HepG2 (cell line): ENCODE results near the gene MPO. TPM values are rescaled to one million over a fixed set of nuclear protein-coding genes. Genes with fewer than 3 reads are reported as not detected.

ENCODE experiments used
- CREB3 ChIP-seq: sonication (generic); formaldehyde crosslinking; IDR thresholded peaks from 2 replicates; pipeline ENCODE4 v1.5.0; 2020; ENCODE audit warnings: missing genetic modification reagents
- GABPB1 ChIP-seq: IDR thresholded peaks from 2 replicates; pipeline ENCODE4 v1.6.1; 2016; ENCODE audit warnings: mild to moderate bottlenecking, missing genetic modification reagents, moderate library complexity, missing compliant biosample characterization
- HBP1 ChIP-seq: IDR thresholded peaks from 2 replicates; pipeline ENCODE4 v1.6.1; 2016; ENCODE audit warnings: low read depth, control low read depth
- HOXA9 ChIP-seq: sonication (generic); formaldehyde crosslinking; IDR thresholded peaks from 2 replicates; pipeline ENCODE4 v1.8.1; 2022; ENCODE audit warnings: missing genetic modification reagents, mild to moderate bottlenecking, moderate library complexity, borderline replicate concordance
- PHF20 ChIP-seq: sonication (generic); formaldehyde crosslinking; IDR thresholded peaks from 2 replicates; pipeline ENCODE4 v1.5.0; 2020; ENCODE audit warnings: mild to moderate bottlenecking, missing genetic modification reagents
- THAP11 ChIP-seq: IDR thresholded peaks from 2 replicates; pipeline ENCODE4 v1.6.1; 2016; ENCODE audit warnings: missing biosample characterization, missing genetic modification reagents
- TRAFD1 ChIP-seq: sonication (generic); formaldehyde crosslinking; IDR thresholded peaks from 2 replicates; pipeline ENCODE4 v1.5.1; 2020; ENCODE audit warnings: missing genetic modification reagents, mild to moderate bottlenecking, borderline replicate concordance
- ZBTB20 ChIP-seq: sonication (generic); formaldehyde crosslinking; IDR thresholded peaks from 2 replicates; pipeline ENCODE4 v1.8.1; 2023; ENCODE audit warnings: missing genetic modification reagents, low read depth, mild to moderate bottlenecking, borderline replicate concordance
- ZBTB26 ChIP-seq: IDR thresholded peaks from 2 replicates; pipeline ENCODE4 v1.6.1; 2016; ENCODE audit warnings: missing compliant biosample characterization, missing genetic modification reagents, borderline replicate concordance
- ZNF101 ChIP-seq: sonication (generic); formaldehyde crosslinking; IDR thresholded peaks from 2 replicates; pipeline ENCODE4 v1.4.0; 2020; ENCODE audit warnings: mild to moderate bottlenecking, low read depth, missing genetic modification reagents, borderline replicate concordance
- ZNF44 ChIP-seq: sonication (generic); formaldehyde crosslinking; IDR thresholded peaks from 2 replicates; pipeline ENCODE4 v1.5.1; 2020; ENCODE audit warnings: mild to moderate bottlenecking, missing genetic modification reagents
- ZNF547 ChIP-seq: sonication (generic); formaldehyde crosslinking; IDR thresholded peaks from 2 replicates; pipeline ENCODE4 v1.5.1; 2020; ENCODE audit warnings: mild to moderate bottlenecking, missing genetic modification reagents
- ZNF576 ChIP-seq: sonication (generic); formaldehyde crosslinking; IDR thresholded peaks from 2 replicates; pipeline ENCODE4 v1.4.0; 2020; ENCODE audit warnings: mild to moderate bottlenecking, missing genetic modification reagents
- ZNF609 ChIP-seq: sonication (generic); formaldehyde crosslinking; IDR thresholded peaks from 2 replicates; pipeline ENCODE4 v1.4.0; 2020; ENCODE audit warnings: mild to moderate bottlenecking, missing genetic modification reagents, borderline replicate concordance
- ZNF713 ChIP-seq: sonication (generic); formaldehyde crosslinking; IDR thresholded peaks from 2 replicates; pipeline ENCODE4 v1.4.0; 2020; ENCODE audit warnings: mild to moderate bottlenecking, missing genetic modification reagents
- ZNF766 ChIP-seq: sonication (generic); formaldehyde crosslinking; IDR thresholded peaks from 2 replicates; pipeline ENCODE4 v1.5.0; 2020; ENCODE audit warnings: missing genetic modification reagents, borderline replicate concordance
- ZNF841 ChIP-seq: sonication (generic); formaldehyde crosslinking; IDR thresholded peaks from 2 replicates; pipeline ENCODE4 v1.8.1; 2023; ENCODE audit warnings: missing genetic modification reagents, borderline replicate concordance
- polyA plus RNA-seq, 8 experiments: library from polyadenylated mRNA; depleted of rRNA in 3 of 8; stranded (reverse) in 7 of 8; unstranded in 1 of 8; fragments of >200 nt; fragmentation: Illumina TruSeq in 4 of 8; extraction: Trizol in 4 of 8; gene quantifications; 2 replicates each; pipeline versions ENCODE4 v1.2.1 to v1.2.3, GENCODE V29; 2011 to 2016; ENCODE audit warnings: low read depth in 4 of 8, missing spikeins in 1 of 8, mixed read lengths in 1 of 8; ENCODE audit not compliant: insufficient read depth in 1 of 8
- total RNA-seq, 5 experiments: library from RNA; depleted of rRNA; stranded (reverse); fragments of >200 nt; fragmentation: Illumina TruSeq; extraction: Trizol; gene quantifications; 2 replicates each; pipeline ENCODE4 v1.2.3, GENCODE V29; 2016; ENCODE audit warnings: low read depth in 1 of 5

The MPO gene
- total and polyA plus RNA-seq, 2 of the 13 experiments (the other 11 are each of a cell fraction or from before 2014, with no cell fraction given): not detected

GRCh38 chr17:58249270-58250133 lies 31.2 kb downstream of the MPO start (continued):
- TF ChIP-seq ZNF841 (peak; percentile 77; the same call in 1 of the 2 replicates), ZBTB26 (CRISPR knock-in tag) (peak; percentile 72; the same call in 1 of the 2 replicates), THAP11 (CRISPR knock-in tag) (peak; percentile 50; the same call in 1 of the 2 replicates), TRAFD1 (CRISPR knock-in tag) (no peak), ZBTB20 (CRISPR knock-in tag) (peak; percentile 74), HBP1 (CRISPR knock-in tag) (no peak), CREB3 (CRISPR knock-in tag) (0 out of 2 replicates have a peak, but pooled peaks have one; percentile 85), PHF20 (no peak), ZNF766 (CRISPR knock-in tag) (peak; percentile 87; the same call in 1 of the 2 replicates), ZNF576 (no peak), ZNF44 (0 out of 2 replicates have a peak, but pooled peaks have one; percentile 72), ZNF609 (CRISPR knock-in tag) (no peak), HOXA9 (peak; percentile 76; the same call in 1 of the 2 replicates), ZNF101 (CRISPR knock-in tag) (no peak), GABPB1 (CRISPR knock-in tag) (peak; percentile 69; the same call in 1 of the 2 replicates), ZNF713 (no peak), ZNF547 (CRISPR knock-in tag) (peak; percentile 91)
